Upper lobe of left lung (tissue), 4 donors: ENCODE data around the gene ACTMAP.

Source experiments
- CTCF ChIP-seq, 6 experiments: fragments of 450-650 bp in 4 of 6; fragments of 200-600 bp in 2 of 6; sonication (generic) in 2 of 6; IDR thresholded peaks; one replicate each; pipeline ENCODE4 v1.5.1; 2016 to 2019; ENCODE audit warnings: antibody characterized with exemption in 6 of 6
- EP300 ChIP-seq, 4 donors: sonication (generic); formaldehyde crosslinking; IDR thresholded peaks; one replicate each; pipeline ENCODE4 v1.5.1; 2017; ENCODE audit warnings: antibody characterized with exemption in 4 of 4, control low read depth in 2 of 4
- POLR2A ChIP-seq, 4 donors: fragments of 450-650 bp; IDR thresholded peaks; one replicate each; pipeline ENCODE4 v1.5.1; 2016 to 2017; ENCODE audit warnings: antibody characterized with exemption in 4 of 4, mild to moderate bottlenecking in 2 of 4
- POLR2AphosphoS5 ChIP-seq, 2 donors: sonication (generic); formaldehyde crosslinking; IDR thresholded peaks; one replicate each; pipeline ENCODE4 v1.5.1; 2017; ENCODE audit warnings: antibody characterized with exemption in 2 of 2

GRCh38 chr19:40704491-40705361 lies 45.6 kb downstream of the ACTMAP start:
- TF ChIP-seq CTCF (IDR thresholded peaks at IDR 0.05) (no peak), POLR2A (IDR thresholded peaks at IDR 0.05) (no peak), POLR2AphosphoS5 (IDR thresholded peaks at IDR 0.05) (no peak), EP300 (IDR thresholded peaks at IDR 0.05) (no peak)
